GM12878 (cell line): ENCODE data around the gene SLC37A2. TPM values are rescaled to one million over a fixed set of nuclear protein-coding genes. Genes with fewer than 3 reads are reported as not detected.

ENCODE experiments used
- ATF3 ChIP-seq: IDR thresholded peaks from 2 replicates; pipeline ENCODE4 v1.6.1; 2011; ENCODE audit warnings: low read depth, mild to moderate bottlenecking, low read length, moderate library complexity, borderline replicate concordance; ENCODE audit errors: extremely low read depth
- EED ChIP-seq: sonication (generic); IDR thresholded peaks from 2 replicates; pipeline ENCODE4 v1.6.1; 2016; ENCODE audit warnings: antibody characterized with exemption, low read depth
- ETV6 ChIP-seq, 2 experiments: fragments of 450-650 bp in 1 of 2; IDR thresholded peaks in 1 of 2; conservative IDR thresholded peaks in 1 of 2; 2 replicates each; pipeline ENCODE4 v1.6.1; 2014; ENCODE audit warnings: antibody characterized with exemption in 1 of 2, borderline replicate concordance in 1 of 2, low read depth in 1 of 2, mild to moderate bottlenecking in 1 of 2, moderate library complexity in 1 of 2
- FOXM1 ChIP-seq: IDR thresholded peaks from 2 replicates; pipeline ENCODE4 v1.6.1; 2012; ENCODE audit warnings: low read depth, mild to moderate bottlenecking, inconsistent platforms, low read length, moderate library complexity
- HDAC2 ChIP-seq: fragments of 200-600 bp; sonication (generic); IDR thresholded peaks from 2 replicates; pipeline ENCODE4 v1.6.1; 2017
- KLF5 ChIP-seq: fragments of 450-650 bp; IDR thresholded peaks from 2 replicates; pipeline ENCODE4 v1.6.1; 2014; ENCODE audit warnings: mild to moderate bottlenecking; ENCODE audit not compliant: partially characterized antibody
- NRF1 ChIP-seq: conservative IDR thresholded peaks from 2 replicates; pipeline ENCODE4 v1.6.1; 2011; ENCODE audit warnings: mild to moderate bottlenecking, low read depth, low read length, improper control_type of control experiment
- RELA ChIP-seq: fragments of 450-650 bp; IDR thresholded peaks from 2 replicates; pipeline ENCODE4 v1.8.0; 2014; ENCODE audit warnings: borderline replicate concordance; ENCODE audit not compliant: partially characterized antibody
- SPI1 ChIP-seq: IDR thresholded peaks from 2 replicates; pipeline ENCODE4 v1.6.1; 2011; ENCODE audit warnings: low read depth, mild to moderate bottlenecking, low read length, moderate library complexity, borderline replicate concordance; ENCODE audit not compliant: insufficient read depth
- polyA plus RNA-seq, 11 experiments: library from polyadenylated mRNA; depleted of rRNA in 4 of 11; unstranded in 6 of 11; stranded (reverse) in 5 of 11; fragments of >200 nt; fragmentation: Nextera tagmentation in 4 of 11; fragmentation: Illumina TruSeq in 1 of 11; extraction: Ambion mirVana in 4 of 11; extraction: Trizol in 1 of 11; gene quantifications; 1 replicate in 1 of 11; 2 replicates in 10 of 11; pipeline versions ENCODE4 v1.2.1 to v1.2.3, GENCODE V29; 2011 to 2016; ENCODE audit warnings: inconsistent platforms in 2 of 11, missing spikeins in 2 of 11, low read depth in 1 of 11
- total RNA-seq, 4 experiments: library from RNA; depleted of rRNA in 3 of 4; stranded (reverse); fragments of >200 nt in 3 of 4; fragmentation: Illumina TruSeq in 1 of 4; extraction: Trizol in 1 of 4; gene quantifications; 2 replicates each; pipeline versions ENCODE4 v1.2.1 to v1.2.3, GENCODE V29; 2013 to 2021
- TF ChIP-seq, protein P1 (sequence below): fragments of 450-650 bp; IDR thresholded peaks from 2 replicates; pipeline ENCODE4 v1.6.1; 2016; ENCODE audit warnings: mild to moderate bottlenecking
- TF ChIP-seq, protein P2 (sequence below): fragments of 450-650 bp; conservative IDR thresholded peaks from 2 replicates; pipeline ENCODE4 v1.6.1; 2017; ENCODE audit warnings: mild to moderate bottlenecking, moderate library complexity
- TF ChIP-seq, protein P3 (sequence below): fragments of 450-650 bp; IDR thresholded peaks from 2 replicates; pipeline ENCODE4 v1.6.1; 2016; ENCODE audit warnings: mild to moderate bottlenecking
- TF ChIP-seq, protein P4 (sequence below): IDR thresholded peaks from 2 replicates; pipeline ENCODE4 v1.6.1; 2012; ENCODE audit warnings: mild to moderate bottlenecking, low read depth, low read length
- TF ChIP-seq, protein P5 (sequence below): fragments of 450-650 bp; IDR thresholded peaks from 2 replicates; pipeline ENCODE4 v1.6.1; 2017; ENCODE audit warnings: mild to moderate bottlenecking, moderate library complexity

Gene SLC37A2
- total and polyA plus RNA-seq, 10 of the 15 experiments (the other 5 are each of a cell fraction or from before 2014, with no cell fraction given), result 0.26 to 9.8 (median 2.0) TPM

DNA sequence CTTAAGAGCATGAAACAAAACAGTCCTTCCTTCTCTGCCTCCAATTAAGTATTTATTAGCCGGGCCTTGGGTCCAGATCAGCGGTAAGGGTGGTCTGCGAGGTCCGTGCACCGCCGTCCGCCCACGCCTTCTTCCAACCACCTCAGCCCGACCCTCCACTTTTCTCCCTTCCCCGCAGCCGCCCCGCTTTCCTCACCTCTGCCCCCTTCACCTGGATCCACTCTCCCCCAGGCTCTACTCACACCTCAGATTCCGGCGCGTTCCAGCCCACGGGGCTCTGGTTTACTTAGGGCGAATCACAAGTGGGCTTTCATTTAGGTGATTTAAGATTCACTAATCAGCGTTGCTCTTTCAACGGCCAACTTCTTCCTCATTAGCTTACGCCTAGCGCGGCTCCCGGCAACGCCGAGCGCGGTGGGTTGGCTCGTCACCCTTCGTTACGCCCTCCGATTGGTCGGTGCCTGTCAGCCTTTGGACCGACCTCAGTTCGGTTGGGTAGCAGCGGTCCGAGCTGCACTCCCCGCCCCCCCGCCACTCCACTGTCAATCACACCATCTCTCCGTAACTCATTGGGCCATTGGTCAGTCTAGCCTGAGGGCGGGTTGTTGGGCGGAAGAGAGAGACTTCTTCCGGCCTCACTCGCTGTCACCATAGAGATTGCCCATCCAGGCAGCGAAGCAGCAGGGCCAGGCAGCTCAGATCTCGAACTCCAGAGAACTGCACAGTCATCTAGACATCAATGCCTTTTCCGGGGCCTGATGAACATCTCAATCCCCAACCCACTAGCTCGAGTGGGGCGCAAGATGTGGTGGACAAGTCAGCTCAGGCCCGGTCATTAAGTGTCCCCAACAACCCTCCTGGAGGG, 48.5 kb downstream of the SLC37A2 start, which contains the start of gene TMEM218 (continued):
- TF ChIP-seq, protein P1, sequence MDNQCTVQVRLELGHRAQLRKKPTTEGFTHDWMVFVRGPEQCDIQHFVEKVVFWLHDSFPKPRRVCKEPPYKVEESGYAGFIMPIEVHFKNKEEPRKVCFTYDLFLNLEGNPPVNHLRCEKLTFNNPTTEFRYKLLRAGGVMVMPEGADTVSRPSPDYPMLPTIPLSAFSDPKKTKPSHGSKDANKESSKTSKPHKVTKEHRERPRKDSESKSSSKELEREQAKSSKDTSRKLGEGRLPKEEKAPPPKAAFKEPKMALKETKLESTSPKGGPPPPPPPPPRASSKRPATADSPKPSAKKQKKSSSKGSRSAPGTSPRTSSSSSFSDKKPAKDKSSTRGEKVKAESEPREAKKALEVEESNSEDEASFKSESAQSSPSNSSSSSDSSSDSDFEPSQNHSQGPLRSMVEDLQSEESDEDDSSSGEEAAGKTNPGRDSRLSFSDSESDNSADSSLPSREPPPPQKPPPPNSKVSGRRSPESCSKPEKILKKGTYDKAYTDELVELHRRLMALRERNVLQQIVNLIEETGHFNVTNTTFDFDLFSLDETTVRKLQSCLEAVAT, result peak; percentile 45; the same call in 1 of the 2 replicates
- TF ChIP-seq SPI1 (no peak), FOXM1 (no peak), ATF3 (no peak), KLF5 (no peak), EED (no peak), RELA (no peak), HDAC2 (no peak), NRF1 (no peak; the same call in 1 of the 2 replicates), ETV6 (conservative IDR thresholded peaks at IDR 0.05 in 1 of 2, IDR thresholded peaks at IDR 0.05 in 1 of 2; ENCODE audit: borderline replicate concordance in 1 of 2, low read depth in 1 of 2) (no peak)
- TF ChIP-seq, protein P2, sequence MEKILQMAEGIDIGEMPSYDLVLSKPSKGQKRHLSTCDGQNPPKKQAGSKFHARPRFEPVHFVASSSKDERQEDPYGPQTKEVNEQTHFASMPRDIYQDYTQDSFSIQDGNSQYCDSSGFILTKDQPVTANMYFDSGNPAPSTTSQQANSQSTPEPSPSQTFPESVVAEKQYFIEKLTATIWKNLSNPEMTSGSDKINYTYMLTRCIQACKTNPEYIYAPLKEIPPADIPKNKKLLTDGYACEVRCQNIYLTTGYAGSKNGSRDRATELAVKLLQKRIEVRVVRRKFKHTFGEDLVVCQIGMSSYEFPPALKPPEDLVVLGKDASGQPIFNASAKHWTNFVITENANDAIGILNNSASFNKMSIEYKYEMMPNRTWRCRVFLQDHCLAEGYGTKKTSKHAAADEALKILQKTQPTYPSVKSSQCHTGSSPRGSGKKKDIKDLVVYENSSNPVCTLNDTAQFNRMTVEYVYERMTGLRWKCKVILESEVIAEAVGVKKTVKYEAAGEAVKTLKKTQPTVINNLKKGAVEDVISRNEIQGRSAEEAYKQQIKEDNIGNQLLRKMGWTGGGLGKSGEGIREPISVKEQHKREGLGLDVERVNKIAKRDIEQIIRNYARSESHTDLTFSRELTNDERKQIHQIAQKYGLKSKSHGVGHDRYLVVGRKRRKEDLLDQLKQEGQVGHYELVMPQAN, result peak; percentile 71
- TF ChIP-seq, protein P3, sequence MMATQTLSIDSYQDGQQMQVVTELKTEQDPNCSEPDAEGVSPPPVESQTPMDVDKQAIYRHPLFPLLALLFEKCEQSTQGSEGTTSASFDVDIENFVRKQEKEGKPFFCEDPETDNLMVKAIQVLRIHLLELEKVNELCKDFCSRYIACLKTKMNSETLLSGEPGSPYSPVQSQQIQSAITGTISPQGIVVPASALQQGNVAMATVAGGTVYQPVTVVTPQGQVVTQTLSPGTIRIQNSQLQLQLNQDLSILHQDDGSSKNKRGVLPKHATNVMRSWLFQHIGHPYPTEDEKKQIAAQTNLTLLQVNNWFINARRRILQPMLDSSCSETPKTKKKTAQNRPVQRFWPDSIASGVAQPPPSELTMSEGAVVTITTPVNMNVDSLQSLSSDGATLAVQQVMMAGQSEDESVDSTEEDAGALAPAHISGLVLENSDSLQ, result peak; percentile 99
- TF ChIP-seq, protein P4, sequence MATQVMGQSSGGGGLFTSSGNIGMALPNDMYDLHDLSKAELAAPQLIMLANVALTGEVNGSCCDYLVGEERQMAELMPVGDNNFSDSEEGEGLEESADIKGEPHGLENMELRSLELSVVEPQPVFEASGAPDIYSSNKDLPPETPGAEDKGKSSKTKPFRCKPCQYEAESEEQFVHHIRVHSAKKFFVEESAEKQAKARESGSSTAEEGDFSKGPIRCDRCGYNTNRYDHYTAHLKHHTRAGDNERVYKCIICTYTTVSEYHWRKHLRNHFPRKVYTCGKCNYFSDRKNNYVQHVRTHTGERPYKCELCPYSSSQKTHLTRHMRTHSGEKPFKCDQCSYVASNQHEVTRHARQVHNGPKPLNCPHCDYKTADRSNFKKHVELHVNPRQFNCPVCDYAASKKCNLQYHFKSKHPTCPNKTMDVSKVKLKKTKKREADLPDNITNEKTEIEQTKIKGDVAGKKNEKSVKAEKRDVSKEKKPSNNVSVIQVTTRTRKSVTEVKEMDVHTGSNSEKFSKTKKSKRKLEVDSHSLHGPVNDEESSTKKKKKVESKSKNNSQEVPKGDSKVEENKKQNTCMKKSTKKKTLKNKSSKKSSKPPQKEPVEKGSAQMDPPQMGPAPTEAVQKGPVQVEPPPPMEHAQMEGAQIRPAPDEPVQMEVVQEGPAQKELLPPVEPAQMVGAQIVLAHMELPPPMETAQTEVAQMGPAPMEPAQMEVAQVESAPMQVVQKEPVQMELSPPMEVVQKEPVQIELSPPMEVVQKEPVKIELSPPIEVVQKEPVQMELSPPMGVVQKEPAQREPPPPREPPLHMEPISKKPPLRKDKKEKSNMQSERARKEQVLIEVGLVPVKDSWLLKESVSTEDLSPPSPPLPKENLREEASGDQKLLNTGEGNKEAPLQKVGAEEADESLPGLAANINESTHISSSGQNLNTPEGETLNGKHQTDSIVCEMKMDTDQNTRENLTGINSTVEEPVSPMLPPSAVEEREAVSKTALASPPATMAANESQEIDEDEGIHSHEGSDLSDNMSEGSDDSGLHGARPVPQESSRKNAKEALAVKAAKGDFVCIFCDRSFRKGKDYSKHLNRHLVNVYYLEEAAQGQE, result no peak
- TF ChIP-seq, protein P5, sequence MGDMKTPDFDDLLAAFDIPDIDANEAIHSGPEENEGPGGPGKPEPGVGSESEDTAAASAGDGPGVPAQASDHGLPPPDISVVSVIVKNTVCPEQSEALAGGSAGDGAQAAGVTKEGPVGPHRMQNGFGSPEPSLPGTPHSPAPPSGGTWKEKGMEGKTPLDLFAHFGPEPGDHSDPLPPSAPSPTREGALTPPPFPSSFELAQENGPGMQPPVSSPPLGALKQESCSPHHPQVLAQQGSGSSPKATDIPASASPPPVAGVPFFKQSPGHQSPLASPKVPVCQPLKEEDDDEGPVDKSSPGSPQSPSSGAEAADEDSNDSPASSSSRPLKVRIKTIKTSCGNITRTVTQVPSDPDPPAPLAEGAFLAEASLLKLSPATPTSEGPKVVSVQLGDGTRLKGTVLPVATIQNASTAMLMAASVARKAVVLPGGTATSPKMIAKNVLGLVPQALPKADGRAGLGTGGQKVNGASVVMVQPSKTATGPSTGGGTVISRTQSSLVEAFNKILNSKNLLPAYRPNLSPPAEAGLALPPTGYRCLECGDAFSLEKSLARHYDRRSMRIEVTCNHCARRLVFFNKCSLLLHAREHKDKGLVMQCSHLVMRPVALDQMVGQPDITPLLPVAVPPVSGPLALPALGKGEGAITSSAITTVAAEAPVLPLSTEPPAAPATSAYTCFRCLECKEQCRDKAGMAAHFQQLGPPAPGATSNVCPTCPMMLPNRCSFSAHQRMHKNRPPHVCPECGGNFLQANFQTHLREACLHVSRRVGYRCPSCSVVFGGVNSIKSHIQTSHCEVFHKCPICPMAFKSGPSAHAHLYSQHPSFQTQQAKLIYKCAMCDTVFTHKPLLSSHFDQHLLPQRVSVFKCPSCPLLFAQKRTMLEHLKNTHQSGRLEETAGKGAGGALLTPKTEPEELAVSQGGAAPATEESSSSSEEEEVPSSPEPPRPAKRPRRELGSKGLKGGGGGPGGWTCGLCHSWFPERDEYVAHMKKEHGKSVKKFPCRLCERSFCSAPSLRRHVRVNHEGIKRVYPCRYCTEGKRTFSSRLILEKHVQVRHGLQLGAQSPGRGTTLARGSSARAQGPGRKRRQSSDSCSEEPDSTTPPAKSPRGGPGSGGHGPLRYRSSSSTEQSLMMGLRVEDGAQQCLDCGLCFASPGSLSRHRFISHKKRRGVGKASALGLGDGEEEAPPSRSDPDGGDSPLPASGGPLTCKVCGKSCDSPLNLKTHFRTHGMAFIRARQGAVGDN, result no peak
